Left ventricle myocardium inferior (tissue), 1 donor: ENCODE results near the gene PLCD3. TPM values are rescaled to one million over a fixed set of nuclear protein-coding genes. Genes with fewer than 3 reads are reported as not detected.
A peak's percentile ranks its signal among the peaks of the same experiment; 100 is the strongest.

Experiments used
- DNase-seq: peaks from one replicate; pipeline ENCODE4 v3.0.0-alpha.2; 2020
- H3K27ac ChIP-seq: fragments of 200-600 bp; replicated peaks from 2 replicates; pipeline ENCODE4 v1.8.0; 2021
- H3K27me3 ChIP-seq: fragments of 200-600 bp; 2 replicates; pipeline ENCODE4 v1.8.0; 2021; ENCODE audit warnings: low read depth
- H3K36me3 ChIP-seq: fragments of 200-600 bp; 2 replicates; pipeline ENCODE4 v1.8.0; 2021
- H3K4me1 ChIP-seq: fragments of 200-600 bp; 2 replicates; pipeline ENCODE4 v1.8.0; 2021
- H3K4me3 ChIP-seq: fragments of 200-600 bp; 2 replicates; pipeline ENCODE4 v1.8.0; 2021; ENCODE audit warnings: mild to moderate bottlenecking, moderate library complexity
- H3K9me3 ChIP-seq: fragments of 200-600 bp; replicated peaks from 2 replicates; pipeline ENCODE4 v1.8.0; 2021
- intact Hi-C: fragments of 100-400 bp; cut with micrococcal nuclease; formaldehyde crosslinking; loops from one replicate; pipeline ENCODE4 v1.11.0; 2022
- total RNA-seq: library from RNA; stranded (reverse); fragmentation: NEBNext Ultra II Directional; extraction: Animal tissue kit (Norgen Biotek cat#: 25700); gene quantifications from one replicate; pipeline ENCODE4 v1.2.1, GENCODE V29; 2021
- TF ChIP-seq, protein P1 (sequence below): fragments of 200-600 bp; IDR thresholded peaks from 2 replicates; pipeline ENCODE4 v1.8.0; 2021; ENCODE audit warnings: antibody characterized with exemption, mild to moderate bottlenecking, borderline replicate concordance
- donor health status: DM: no; HTN: yes; CAD: no; lungs with severe emphysema.

Gene PLCD3
- total RNA-seq, 1 donor from 2014 or later = 146 TPM

DNA sequence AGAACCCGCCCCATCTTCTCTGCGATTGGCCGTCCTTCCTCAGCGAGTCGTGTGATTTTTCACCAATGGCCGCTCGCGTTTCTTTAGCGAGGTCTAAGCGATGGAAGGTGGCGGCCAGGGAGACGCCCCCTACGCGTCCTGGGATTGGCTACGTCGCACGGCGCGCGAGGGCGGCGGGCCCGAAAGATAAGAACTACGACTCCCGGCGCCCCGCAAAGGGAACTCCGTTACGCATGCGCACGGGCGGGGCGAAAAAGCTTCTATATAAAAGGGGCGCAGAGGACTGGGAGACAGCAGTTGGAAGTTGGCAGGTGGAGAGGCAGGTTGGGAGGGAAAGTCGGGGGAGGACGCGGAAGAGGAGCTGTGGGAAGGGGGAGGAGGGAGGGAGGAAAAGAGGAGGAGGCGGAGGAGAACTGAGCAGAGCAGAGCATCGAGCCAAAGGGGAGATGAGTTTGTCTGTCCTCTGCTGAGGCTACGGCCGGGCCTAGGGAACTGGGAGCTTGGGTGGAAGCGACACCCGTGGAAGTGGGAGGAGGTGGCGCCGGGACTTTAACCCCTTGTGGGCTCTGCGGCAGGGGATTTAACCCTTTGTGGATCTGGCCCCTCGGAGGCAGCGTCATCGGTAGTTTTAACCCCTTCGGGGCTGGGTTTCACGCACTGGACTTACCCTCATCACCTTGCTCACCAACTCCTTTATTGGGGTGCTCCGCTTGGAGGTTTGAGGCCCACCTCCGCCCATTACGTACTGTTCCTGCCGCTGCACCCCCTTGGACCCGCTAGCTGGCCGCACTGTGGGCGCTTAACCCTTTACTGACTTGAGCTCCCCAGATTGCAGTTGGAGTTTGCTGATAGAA, 16.1 kb upstream of the PLCD3 start, which contains the start of gene HEXIM1:
TSS of gene HEXIM1 (plus strand) at position 293 of the 854 bp plus-strand sequence. CDS start 716 bp downstream, outside the sequence.
- Histone ChIP-seq H3K27ac (peak within 1 kb of the TSS; percentile 96), H3K4me1 (peaks cover 87% of the 10 kb centered on the region), H3K9me3 (no peaks in the 10 kb centered on the region), H3K36me3 (no peaks in the 10 kb centered on the region), H3K4me3 (peak within 1 kb of the TSS; percentile 87), H3K27me3 (no peaks in the 10 kb centered on the region)
- intact Hi-C loops = no loop called here
- TF ChIP-seq, protein P1, sequence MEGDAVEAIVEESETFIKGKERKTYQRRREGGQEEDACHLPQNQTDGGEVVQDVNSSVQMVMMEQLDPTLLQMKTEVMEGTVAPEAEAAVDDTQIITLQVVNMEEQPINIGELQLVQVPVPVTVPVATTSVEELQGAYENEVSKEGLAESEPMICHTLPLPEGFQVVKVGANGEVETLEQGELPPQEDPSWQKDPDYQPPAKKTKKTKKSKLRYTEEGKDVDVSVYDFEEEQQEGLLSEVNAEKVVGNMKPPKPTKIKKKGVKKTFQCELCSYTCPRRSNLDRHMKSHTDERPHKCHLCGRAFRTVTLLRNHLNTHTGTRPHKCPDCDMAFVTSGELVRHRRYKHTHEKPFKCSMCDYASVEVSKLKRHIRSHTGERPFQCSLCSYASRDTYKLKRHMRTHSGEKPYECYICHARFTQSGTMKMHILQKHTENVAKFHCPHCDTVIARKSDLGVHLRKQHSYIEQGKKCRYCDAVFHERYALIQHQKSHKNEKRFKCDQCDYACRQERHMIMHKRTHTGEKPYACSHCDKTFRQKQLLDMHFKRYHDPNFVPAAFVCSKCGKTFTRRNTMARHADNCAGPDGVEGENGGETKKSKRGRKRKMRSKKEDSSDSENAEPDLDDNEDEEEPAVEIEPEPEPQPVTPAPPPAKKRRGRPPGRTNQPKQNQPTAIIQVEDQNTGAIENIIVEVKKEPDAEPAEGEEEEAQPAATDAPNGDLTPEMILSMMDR = no peak
- DNase-seq = peak; percentile 99

DNA sequence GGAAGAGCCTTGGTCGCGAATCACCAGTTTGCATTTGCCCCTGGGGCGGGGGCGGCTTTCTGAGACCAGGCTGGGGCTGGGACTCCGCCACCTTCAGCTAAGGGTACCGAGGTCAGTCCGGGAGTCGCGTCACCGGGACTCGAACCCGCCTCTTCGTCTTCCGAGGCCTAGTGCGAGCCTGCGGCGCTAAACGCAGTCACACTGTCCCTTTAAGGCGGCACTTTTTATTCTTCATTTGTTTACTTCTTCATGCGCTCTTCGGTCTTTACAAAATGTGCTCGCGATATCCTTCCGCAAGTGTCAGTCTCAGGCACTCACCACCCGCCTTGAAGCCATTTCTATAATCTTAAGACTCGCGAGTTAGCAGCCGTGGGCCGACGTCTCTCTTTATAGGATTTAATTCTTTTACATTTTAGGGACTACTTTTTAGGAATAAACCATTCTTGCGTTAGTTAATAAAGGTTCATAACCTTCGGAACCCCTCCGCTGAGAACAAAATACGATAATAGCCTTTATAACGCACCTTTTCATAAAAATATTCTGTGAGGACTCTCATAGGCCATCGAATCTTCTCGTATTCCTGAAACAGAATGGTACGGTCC, 15.4 kb upstream of the PLCD3 start:
- peak; percentile 80 for DNase-seq
- Histone ChIP-seq H3K9me3 (no peaks in the 10 kb centered on the region), H3K4me1 (peaks cover 87% of the 10 kb centered on the region), H3K27ac (peak overlapping the region; percentile 96), H3K4me3 (peak overlapping the region; percentile 87), H3K36me3 (no peaks in the 10 kb centered on the region), H3K27me3 (no peaks in the 10 kb centered on the region)
- TF ChIP-seq, protein P1 = no peak
- intact Hi-C loops = no loop called here

DNA sequence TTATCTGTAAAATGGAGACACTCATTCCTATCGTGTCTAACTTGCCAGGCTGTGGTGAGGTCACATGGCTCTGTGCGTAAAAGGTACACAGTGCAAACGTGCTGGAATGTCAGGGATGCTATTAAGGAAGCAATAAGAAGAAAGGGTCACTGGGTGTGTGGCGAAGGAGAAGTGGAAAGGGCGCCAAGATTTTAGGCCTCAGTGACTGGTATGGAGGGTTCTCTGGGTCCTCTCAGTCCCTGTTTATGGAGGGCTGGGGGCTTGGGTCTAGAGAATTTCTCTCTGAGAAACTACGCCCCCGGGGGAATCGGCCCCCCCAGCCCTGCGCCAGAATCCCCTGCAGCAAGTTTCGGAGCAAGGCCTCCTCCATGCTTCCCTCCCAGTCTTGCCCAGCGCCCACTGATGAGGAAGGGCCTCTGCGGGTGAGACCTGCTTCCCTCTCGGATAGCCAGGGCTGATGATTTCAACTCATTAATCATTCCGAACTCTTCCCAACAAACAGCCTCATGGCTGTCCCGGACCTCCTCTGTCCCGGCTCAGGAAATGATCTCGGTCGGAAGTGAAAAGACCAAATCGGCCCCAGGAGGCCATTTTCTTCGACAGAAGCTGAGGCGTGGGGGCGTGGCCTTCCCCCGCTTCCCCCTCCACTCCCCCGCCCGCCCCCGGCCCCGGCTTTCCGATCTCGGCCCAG, 14.7 kb upstream of the PLCD3 start:
- peaks cover 80% of the 10 kb centered on the region for H3K4me1 ChIP-seq
- peak overlapping the region; percentile 96 for H3K27ac ChIP-seq
- no peaks in the 10 kb centered on the region for H3K9me3 ChIP-seq
- TF ChIP-seq, protein P1 = no peak
- intact Hi-C loops = no loop called here
- no peaks in the 10 kb centered on the region for H3K36me3 ChIP-seq
- no peaks in the 10 kb centered on the region for H3K27me3 ChIP-seq
- H3K4me3 ChIP-seq = peak overlapping the region; percentile 87
- no peak for DNase-seq

DNA sequence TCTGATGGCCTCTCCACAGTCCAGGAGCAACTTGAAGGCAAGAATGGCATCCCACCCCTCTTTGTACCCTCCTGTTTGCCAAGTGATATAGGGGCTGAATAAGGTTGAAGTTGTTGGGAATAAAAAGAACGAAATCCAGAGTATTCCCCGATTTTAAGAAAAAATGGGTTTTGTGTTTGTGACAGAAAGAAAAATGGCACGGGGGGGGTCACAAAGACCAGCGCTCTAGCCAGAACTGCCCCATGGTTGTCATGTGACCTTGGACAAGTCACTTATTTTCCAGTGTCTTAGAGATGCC, 14.2 kb upstream of the PLCD3 start:
- Histone ChIP-seq H3K36me3 (no peaks in the 10 kb centered on the region), H3K9me3 (no peaks in the 10 kb centered on the region), H3K4me1 (peaks cover 75% of the 10 kb centered on the region), H3K27ac (peak overlapping the region; percentile 96), H3K4me3 (peak overlapping the region; percentile 87), H3K27me3 (no peaks in the 10 kb centered on the region)
- intact Hi-C loops = no loop called here
- DNase-seq = no peak
- TF ChIP-seq, protein P1 = no peak

DNA sequence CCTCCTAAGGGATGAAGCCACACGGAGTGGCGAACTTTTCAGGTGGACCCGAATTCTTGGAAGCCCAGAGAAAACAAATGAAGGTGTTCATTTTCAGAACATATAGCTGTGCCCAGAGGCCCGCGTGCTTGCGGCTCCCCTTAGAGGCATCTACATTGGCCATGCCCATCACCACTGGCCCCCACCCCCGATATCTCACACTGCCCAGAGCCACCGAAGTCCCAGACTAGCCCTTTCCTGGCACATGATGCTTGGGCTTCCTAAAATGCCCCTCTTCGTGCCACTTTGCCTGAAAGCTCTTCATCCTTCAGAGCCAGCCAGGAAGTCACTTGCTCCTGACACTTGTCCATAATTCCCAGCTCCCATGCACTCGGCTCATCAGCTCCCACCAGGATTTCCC, 13.9 kb upstream of the PLCD3 start:
- Histone ChIP-seq H3K9me3 (no peaks in the 10 kb centered on the region), H3K27me3 (no peaks in the 10 kb centered on the region), H3K4me1 (peaks cover 71% of the 10 kb centered on the region), H3K4me3 (no peak overlapping the region), H3K27ac (peak overlapping the region; percentile 96), H3K36me3 (no peaks in the 10 kb centered on the region)
- TF ChIP-seq, protein P1 = no peak
- DNase-seq = peak; percentile 10
- intact Hi-C loops = no loop called here
